Stomach (tissue), 9 donors: ENCODE results near the gene TANC1. TPM values are rescaled to one million over a fixed set of nuclear protein-coding genes. Genes with fewer than 3 reads are reported as not detected.

Source experiments
- DNase-seq, 2 donors: peaks; one replicate each; pipeline versions ENCODE4 v3.0.0 to v3.0.0-alpha.2; 2013 to 2019
- H3K27ac ChIP-seq, 5 donors: fragments of 200-600 bp in 4 of 5; sonication (generic) in 4 of 5; one replicate each; pipeline ENCODE4 v1.5.1; 2013 to 2019; ENCODE audit warnings: mild to moderate bottlenecking in 1 of 5, moderate library complexity in 1 of 5
- H3K27me3 ChIP-seq, 3 donors: fragments of 200-600 bp; sonication (generic); one replicate each; pipeline ENCODE4 v1.5.1; 2017 to 2019; ENCODE audit warnings: mixed run types in 1 of 3
- H3K36me3 ChIP-seq, 4 donors: fragments of 200-600 bp; sonication (generic); 1 replicate in 3 of 4; 2 replicates in 1 of 4; pipeline ENCODE4 v1.5.1; 2016 to 2019
- H3K4me1 ChIP-seq, 4 donors: fragments of 200-600 bp; sonication (generic); one replicate each; pipeline ENCODE4 v1.5.1; 2016 to 2019
- H3K4me3 ChIP-seq, 4 donors: fragments of 200-600 bp; sonication (generic) in 3 of 4; one replicate each; pipeline ENCODE4 v1.5.1; 2016 to 2019; ENCODE audit warnings: mild to moderate bottlenecking in 1 of 4
- H3K9me3 ChIP-seq, 4 donors: fragments of 200-600 bp; sonication (generic); one replicate each; pipeline ENCODE4 v1.5.1; 2016 to 2019
- CTCF ChIP-seq, 7 experiments: fragments of 450-650 bp in 4 of 7; fragments of 200-600 bp in 3 of 7; sonication (generic) in 3 of 7; IDR thresholded peaks; one replicate each; pipeline ENCODE4 v1.5.1; 2016 to 2019; ENCODE audit warnings: antibody characterized with exemption in 7 of 7, control low read depth in 2 of 7, mild to moderate bottlenecking in 1 of 7
- EP300 ChIP-seq: sonication (generic); formaldehyde crosslinking; IDR thresholded peaks from one replicate; pipeline ENCODE4 v1.6.1; 2017; ENCODE audit warnings: antibody characterized with exemption
- POLR2A ChIP-seq, 4 donors: fragments of 450-650 bp; IDR thresholded peaks; one replicate each; pipeline ENCODE4 v1.6.1; 2016; ENCODE audit warnings: antibody characterized with exemption in 4 of 4, control low read depth in 2 of 4, mild to moderate bottlenecking in 1 of 4, moderate library complexity in 1 of 4
- POLR2AphosphoS5 ChIP-seq, 3 donors: sonication (generic); formaldehyde crosslinking; IDR thresholded peaks; one replicate each; pipeline ENCODE4 v1.6.1; 2016; ENCODE audit warnings: antibody characterized with exemption in 3 of 3
- WGBS, 5 donors: extraction: QIAGEN DNeasy Blood & Tissue Kit in 3 of 5; methylation state at CpG; one replicate each; pipeline versions ENCODE4 v1.1.5 to v1.1.7; 2013 to 2018; 5-methylcytosine and 5-hydroxymethylcytosine counted together
- intact Hi-C: fragments of 100-400 bp; cut with DNase I; formaldehyde crosslinking; loops from one replicate; pipeline ENCODE4 v1.15.1; 2023; ENCODE audit warnings: low total_unique reads
- polyA plus RNA-seq, 3 donors: library from polyadenylated mRNA; stranded (reverse); fragments of 200-250 nt; gene quantifications; one replicate each; pipeline ENCODE4 v1.2.3, GENCODE V29; 2013
- total RNA-seq, 5 donors: library from RNA; depleted of rRNA; stranded (reverse); fragments of >200 nt; gene quantifications; one replicate each; pipeline versions ENCODE4 v1.1.0 to v1.2.3, GENCODE V29; 2014 to 2016
- donor health status: healthy with polysubstance abuse.
- donor health status: Bipolar disorder and iron deficiency.
- donor health status: healthy.

Gene TANC1
- total and polyA plus RNA-seq, 8 donors: 4.9 to 59.7 (median 37.7) TPM

- Histone ChIP-seq H3K36me3 (peaks cover 24 to 96% (median 77%) of the 10 kb centered on the region in 4 donors), H3K27ac (peak overlapping the region in 1 of 5 donors; percentile 33), H3K4me1 (peaks cover 0 to 16% (median 3%) of the 10 kb centered on the region in 4 donors), H3K9me3 (no peaks in the 10 kb centered on the region), H3K4me3 (no peak overlapping the region), H3K27me3 (no peaks in the 10 kb centered on the region)
- peak in 1 of 7 experiments; percentile 10 for TF ChIP-seq CTCF (IDR thresholded peaks at IDR 0.05)
- TF ChIP-seq EP300: no peak
- TF ChIP-seq POLR2AphosphoS5 (IDR thresholded peaks at IDR 0.05): no peak
- intact Hi-C loops: no loop called here
- DNase-seq: no peak
- whole genome bisulfite sequencing, 5 donors: 37 to 53% (median 48%) methylated on average over 4 to 5 of the region's 5 CpGs
Measured at GRCh38 chr2:159176555-159176954, 208.1 kb downstream of the TANC1 start.

GRCh38 chr2:159177357-159177756 lies 208.9 kb downstream of the TANC1 start:
- WGBS, 5 donors: 88 to 94% (median 91%) methylated on average over 3 of the region's 3 CpGs

GRCh38 chr2:159177957-159178356 lies 209.5 kb downstream of the TANC1 start:
- intact Hi-C loops: no loop called here
- no peak for DNase-seq
- Histone ChIP-seq H3K27me3 (no peaks in the 10 kb centered on the region), H3K9me3 (no peaks in the 10 kb centered on the region), H3K27ac (no peak overlapping the region), H3K4me1 (peaks cover 0 to 16% (median 3%) of the 10 kb centered on the region in 4 donors), H3K36me3 (peaks cover 18 to 92% (median 67%) of the 10 kb centered on the region in 4 donors), H3K4me3 (no peak overlapping the region)
- TF ChIP-seq CTCF (IDR thresholded peaks at IDR 0.05) (no peak), POLR2A (IDR thresholded peaks at IDR 0.05) (no peak), POLR2AphosphoS5 (IDR thresholded peaks at IDR 0.05) (no peak)
- 71 to 79% (median 75%) methylated on average over 7 of the region's 7 CpGs for WGBS, 5 donors

More at GRCh38 chr2:159177357-159177756, 208.9 kb downstream of the TANC1 start:
- Histone ChIP-seq H3K27me3 (no peaks in the 10 kb centered on the region), H3K27ac (peak overlapping the region in 1 of 5 donors; percentile 33), H3K4me3 (no peak overlapping the region), H3K4me1 (peaks cover 0 to 16% (median 3%) of the 10 kb centered on the region in 4 donors), H3K36me3 (peaks cover 24 to 96% (median 73%) of the 10 kb centered on the region in 4 donors), H3K9me3 (no peaks in the 10 kb centered on the region)
- intact Hi-C loops: no loop called here
- no peak for DNase-seq
- TF ChIP-seq POLR2A (IDR thresholded peaks at IDR 0.05) (no peak), CTCF (IDR thresholded peaks at IDR 0.05) (no peak), EP300 (no peak), POLR2AphosphoS5 (IDR thresholded peaks at IDR 0.05) (no peak)

GRCh38 chr2:159179096-159179495 lies 210.7 kb downstream of the TANC1 start:
- Histone ChIP-seq H3K27me3 (no peaks in the 10 kb centered on the region), H3K9me3 (no peaks in the 10 kb centered on the region), H3K4me1 (peaks cover 0 to 16% (median 3%) of the 10 kb centered on the region in 4 donors), H3K36me3 (peaks cover 16 to 81% (median 56%) of the 10 kb centered on the region in 4 donors), H3K4me3 (no peak overlapping the region), H3K27ac (no peak overlapping the region)
- no peak for DNase-seq
- WGBS, 5 donors: 88 to 93% (median 89%) methylated on average over 8 of the region's 8 CpGs
- TF ChIP-seq EP300: no peak
- TF ChIP-seq POLR2AphosphoS5 (IDR thresholded peaks at IDR 0.05): no peak
- TF ChIP-seq POLR2A (IDR thresholded peaks at IDR 0.05): no peak
- TF ChIP-seq CTCF (IDR thresholded peaks at IDR 0.05): no peak
- intact Hi-C loops: no loop called here
